Suprapubic skin (tissue), 4 donors: ENCODE measurements around the gene SYTL5. TPM values are rescaled to one million over a fixed set of nuclear protein-coding genes. Genes with fewer than 3 reads are reported as not detected.

Experiments used
- DNase-seq, 2 donors: peaks; one replicate each; pipeline ENCODE4 v3.0.0-alpha.2; 2019; ENCODE audit warnings: low spot score in 2 of 2
- H3K27ac ChIP-seq: fragments of 200-600 bp; sonication (generic); one replicate; pipeline ENCODE4 v1.5.1; 2019
- H3K27me3 ChIP-seq: fragments of 200-600 bp; sonication (generic); one replicate; pipeline ENCODE4 v1.5.1; 2019
- H3K36me3 ChIP-seq: fragments of 200-600 bp; sonication (generic); one replicate; pipeline ENCODE4 v1.5.1; 2019
- H3K4me1 ChIP-seq: fragments of 200-600 bp; sonication (generic); one replicate; pipeline ENCODE4 v1.5.1; 2019
- H3K4me3 ChIP-seq: fragments of 200-600 bp; sonication (generic); one replicate; pipeline ENCODE4 v1.5.1; 2019; ENCODE audit warnings: mild to moderate bottlenecking
- H3K9me3 ChIP-seq: fragments of 200-600 bp; sonication (generic); one replicate; pipeline ENCODE4 v1.5.1; 2019
- CTCF ChIP-seq, 2 donors: fragments of 200-600 bp in 1 of 2; fragments of 450-650 bp in 1 of 2; sonication (generic) in 1 of 2; IDR thresholded peaks; one replicate each; pipeline ENCODE4 v1.5.1; 2016 to 2019; ENCODE audit warnings: antibody characterized with exemption in 2 of 2, mild to moderate bottlenecking in 1 of 2, moderate library complexity in 1 of 2
- EP300 ChIP-seq: sonication (generic); formaldehyde crosslinking; IDR thresholded peaks from one replicate; pipeline ENCODE4 v1.6.1; 2017; ENCODE audit warnings: antibody characterized with exemption
- POLR2A ChIP-seq, 2 donors: fragments of 450-650 bp; IDR thresholded peaks; one replicate each; pipeline ENCODE4 v1.6.1; 2017; ENCODE audit warnings: antibody characterized with exemption in 2 of 2, mild to moderate bottlenecking in 2 of 2, moderate library complexity in 2 of 2
- POLR2AphosphoS5 ChIP-seq, 3 donors: sonication (generic); formaldehyde crosslinking; IDR thresholded peaks; one replicate each; pipeline ENCODE4 v1.6.1; 2017; ENCODE audit warnings: antibody characterized with exemption in 3 of 3
- WGBS: methylation state at CpG from one replicate; pipeline ENCODE4 v1.1.5; 2018; 5-methylcytosine and 5-hydroxymethylcytosine counted together
- total RNA-seq, 4 donors: library from RNA; depleted of rRNA; stranded (reverse); fragments of >200 nt; gene quantifications; one replicate each; pipeline ENCODE4 v1.1.0, GENCODE V29; 2016

The SYTL5 gene
- total RNA-seq, 4 donors from 2014 or later, result 0.25 to 0.65 (median 0.37) TPM

- H3K27ac ChIP-seq, result no peak overlapping the region
- TF ChIP-seq POLR2A (IDR thresholded peaks at IDR 0.05) (no peak), POLR2AphosphoS5 (IDR thresholded peaks at IDR 0.05) (no peak), CTCF (IDR thresholded peaks at IDR 0.05) (no peak), EP300 (no peak)
- 75% methylated on average over 4 of the region's 4 CpGs for WGBS
These were observed 144.6 kb downstream of the SYTL5 start for GRCh38 chrX:38150993-38151392.

GRCh38 chrX:38151441-38151840 is 145.1 kb downstream of the SYTL5 start:
- DNase-seq, result no peak
- no peak overlapping the region for H3K27ac ChIP-seq
- no peaks in the 10 kb centered on the region for H3K9me3 ChIP-seq
- no peaks in the 10 kb centered on the region for H3K27me3 ChIP-seq
- H3K36me3 ChIP-seq, result no peaks in the 10 kb centered on the region
- TF ChIP-seq POLR2A (IDR thresholded peaks at IDR 0.05) (no peak), CTCF (IDR thresholded peaks at IDR 0.05) (no peak), EP300 (no peak), POLR2AphosphoS5 (IDR thresholded peaks at IDR 0.05) (no peak)
- no peak overlapping the region for H3K4me3 ChIP-seq
- H3K4me1 ChIP-seq, result no peaks in the 10 kb centered on the region
- 66% methylated on average over 5 of the region's 5 CpGs for WGBS

More at GRCh38 chrX:38150993-38151392, 144.6 kb downstream of the SYTL5 start:
- Histone ChIP-seq H3K4me3 (no peak overlapping the region), H3K36me3 (no peaks in the 10 kb centered on the region), H3K9me3 (no peaks in the 10 kb centered on the region), H3K27me3 (no peaks in the 10 kb centered on the region), H3K4me1 (no peaks in the 10 kb centered on the region)
- DNase-seq, result no peak

GRCh38 chrX:38154340-38154739 is 148.0 kb downstream of the SYTL5 start:
- H3K4me1 ChIP-seq, result no peaks in the 10 kb centered on the region
- DNase-seq, result no peak
- TF ChIP-seq CTCF (IDR thresholded peaks at IDR 0.05) (no peak), POLR2AphosphoS5 (IDR thresholded peaks at IDR 0.05) (no peak), EP300 (no peak), POLR2A (IDR thresholded peaks at IDR 0.05) (no peak)
- H3K27me3 ChIP-seq, result no peaks in the 10 kb centered on the region
- 57% methylated on average over 5 of the region's 5 CpGs for WGBS
- no peak overlapping the region for H3K4me3 ChIP-seq
- no peaks in the 10 kb centered on the region for H3K36me3 ChIP-seq
- H3K27ac ChIP-seq, result no peak overlapping the region
- no peaks in the 10 kb centered on the region for H3K9me3 ChIP-seq

GRCh38 chrX:38154818-38155217 is 148.5 kb downstream of the SYTL5 start:
- Histone ChIP-seq H3K4me3 (no peak overlapping the region), H3K27ac (no peak overlapping the region), H3K27me3 (no peaks in the 10 kb centered on the region), H3K4me1 (no peaks in the 10 kb centered on the region), H3K36me3 (no peaks in the 10 kb centered on the region), H3K9me3 (no peaks in the 10 kb centered on the region)
- no peak for TF ChIP-seq CTCF (IDR thresholded peaks at IDR 0.05)
- no peak for TF ChIP-seq POLR2A (IDR thresholded peaks at IDR 0.05)
- TF ChIP-seq EP300, result no peak
- TF ChIP-seq POLR2AphosphoS5 (IDR thresholded peaks at IDR 0.05), result no peak
- WGBS, result 33% methylated on average over 2 of the region's 2 CpGs
- DNase-seq, result no peak

GRCh38 chrX:38156838-38157237 is 150.5 kb downstream of the SYTL5 start:
- Histone ChIP-seq H3K27ac (no peak overlapping the region), H3K4me1 (no peaks in the 10 kb centered on the region), H3K27me3 (no peaks in the 10 kb centered on the region), H3K36me3 (no peaks in the 10 kb centered on the region), H3K4me3 (no peak overlapping the region), H3K9me3 (no peaks in the 10 kb centered on the region)
- TF ChIP-seq CTCF (IDR thresholded peaks at IDR 0.05), result no peak
- TF ChIP-seq POLR2AphosphoS5 (IDR thresholded peaks at IDR 0.05), result no peak
- no peak for TF ChIP-seq EP300
- no peak for TF ChIP-seq POLR2A (IDR thresholded peaks at IDR 0.05)
- no peak for DNase-seq
- WGBS, result 82% methylated on average over 7 of the region's 7 CpGs
